Right lobe of liver (tissue), 4 donors: ENCODE results near the gene SRP14.

ENCODE experiments used
- POLR2A ChIP-seq: fragments of 450-650 bp; IDR thresholded peaks from one replicate; pipeline ENCODE4 v1.6.1; 2017; ENCODE audit warnings: antibody characterized with exemption, mild to moderate bottlenecking
- TF ChIP-seq, protein P1 (sequence below), 4 donors: fragments of 200-600 bp in 3 of 4; fragments of 450-650 bp in 1 of 4; IDR thresholded peaks; one replicate each; pipeline versions ENCODE4 v1.5.1 to v1.8.0; 2016 to 2022; ENCODE audit warnings: antibody characterized with exemption in 4 of 4, mild to moderate bottlenecking in 2 of 4
- donor health status: DM: no; HTN: no; CAD: no.
- donor health status: DM: no; HTN: no; CAD: no.
- donor health status: DM: no; HTN: yes; CAD: no.

DNA sequence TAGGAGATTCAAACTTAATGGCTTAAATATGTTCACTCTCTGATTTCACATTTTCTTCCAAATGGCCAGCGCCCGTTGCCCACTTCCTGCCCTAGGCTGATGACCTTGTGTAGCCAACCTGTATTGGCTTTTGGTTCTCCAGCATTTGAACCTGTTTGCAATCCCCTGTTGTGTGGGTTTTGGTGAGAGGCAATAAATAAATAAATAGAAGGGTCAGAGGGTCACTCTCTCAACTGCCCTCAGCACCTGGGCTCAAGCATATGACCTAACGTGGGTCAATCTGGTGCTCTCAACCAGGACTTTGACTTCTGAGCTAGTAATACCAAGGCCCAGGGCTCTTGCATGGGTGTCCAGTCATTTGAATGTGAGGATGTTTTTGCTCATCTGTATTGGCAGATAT is 1.8 kb upstream of the SRP14 start:
- TF ChIP-seq POLR2A: no peak
- TF ChIP-seq, protein P1, sequence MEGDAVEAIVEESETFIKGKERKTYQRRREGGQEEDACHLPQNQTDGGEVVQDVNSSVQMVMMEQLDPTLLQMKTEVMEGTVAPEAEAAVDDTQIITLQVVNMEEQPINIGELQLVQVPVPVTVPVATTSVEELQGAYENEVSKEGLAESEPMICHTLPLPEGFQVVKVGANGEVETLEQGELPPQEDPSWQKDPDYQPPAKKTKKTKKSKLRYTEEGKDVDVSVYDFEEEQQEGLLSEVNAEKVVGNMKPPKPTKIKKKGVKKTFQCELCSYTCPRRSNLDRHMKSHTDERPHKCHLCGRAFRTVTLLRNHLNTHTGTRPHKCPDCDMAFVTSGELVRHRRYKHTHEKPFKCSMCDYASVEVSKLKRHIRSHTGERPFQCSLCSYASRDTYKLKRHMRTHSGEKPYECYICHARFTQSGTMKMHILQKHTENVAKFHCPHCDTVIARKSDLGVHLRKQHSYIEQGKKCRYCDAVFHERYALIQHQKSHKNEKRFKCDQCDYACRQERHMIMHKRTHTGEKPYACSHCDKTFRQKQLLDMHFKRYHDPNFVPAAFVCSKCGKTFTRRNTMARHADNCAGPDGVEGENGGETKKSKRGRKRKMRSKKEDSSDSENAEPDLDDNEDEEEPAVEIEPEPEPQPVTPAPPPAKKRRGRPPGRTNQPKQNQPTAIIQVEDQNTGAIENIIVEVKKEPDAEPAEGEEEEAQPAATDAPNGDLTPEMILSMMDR (IDR thresholded peaks at IDR 0.05): no peak
